ENCODE measurements around the gene MDK. TPM values are rescaled to one million over a fixed set of nuclear protein-coding genes. Genes with fewer than 3 reads are reported as not detected.

MDK gene
- total and polyA plus RNA-seq, 8 donors: 4.3 to 84.4 (median 21.9) TPM

DNA sequence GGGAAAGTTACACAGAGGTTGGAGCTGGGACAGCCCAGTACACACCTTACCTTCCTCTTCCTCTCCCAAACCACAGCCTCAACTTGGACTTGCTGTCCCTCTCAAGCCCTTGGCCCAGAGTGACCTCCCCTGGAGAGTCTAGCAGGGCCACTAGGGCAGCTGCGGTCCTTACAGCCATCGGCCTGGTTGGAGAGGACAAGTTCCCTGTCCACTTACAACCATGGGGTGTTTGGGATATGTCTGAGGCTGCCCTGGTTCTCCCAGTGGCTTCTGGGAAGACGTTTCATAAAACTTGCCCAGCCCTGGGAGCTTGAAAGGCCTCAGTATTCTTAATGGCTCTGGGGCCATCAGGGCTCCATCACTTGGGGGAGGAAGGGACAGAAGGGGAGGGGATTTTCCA lies 47.3 kb upstream of the MDK start:
- H3K4me1 ChIP-seq: peaks cover 0 to 12% (median 4%) of the 10 kb centered on the region in 3 donors
- H3K9me3 ChIP-seq: no peaks in the 10 kb centered on the region
- intact Hi-C loops (cut with DNase I): no loop called here
- DNase-seq (no peak), FAIRE-seq (no peak), ATAC-seq (no peak)
- 91 to 100% methylated on average over 3 of the region's 3 CpGs for WGBS, 2 donors
- peaks cover 0 to 3% (median 2%) of the 10 kb centered on the region in 4 donors for H3K27me3 ChIP-seq
- no peak overlapping the region for H3K27ac ChIP-seq
- no peaks in the 10 kb centered on the region for H3K36me3 ChIP-seq
- no peak overlapping the region for H3K4me3 ChIP-seq
- TF ChIP-seq, protein P1, sequence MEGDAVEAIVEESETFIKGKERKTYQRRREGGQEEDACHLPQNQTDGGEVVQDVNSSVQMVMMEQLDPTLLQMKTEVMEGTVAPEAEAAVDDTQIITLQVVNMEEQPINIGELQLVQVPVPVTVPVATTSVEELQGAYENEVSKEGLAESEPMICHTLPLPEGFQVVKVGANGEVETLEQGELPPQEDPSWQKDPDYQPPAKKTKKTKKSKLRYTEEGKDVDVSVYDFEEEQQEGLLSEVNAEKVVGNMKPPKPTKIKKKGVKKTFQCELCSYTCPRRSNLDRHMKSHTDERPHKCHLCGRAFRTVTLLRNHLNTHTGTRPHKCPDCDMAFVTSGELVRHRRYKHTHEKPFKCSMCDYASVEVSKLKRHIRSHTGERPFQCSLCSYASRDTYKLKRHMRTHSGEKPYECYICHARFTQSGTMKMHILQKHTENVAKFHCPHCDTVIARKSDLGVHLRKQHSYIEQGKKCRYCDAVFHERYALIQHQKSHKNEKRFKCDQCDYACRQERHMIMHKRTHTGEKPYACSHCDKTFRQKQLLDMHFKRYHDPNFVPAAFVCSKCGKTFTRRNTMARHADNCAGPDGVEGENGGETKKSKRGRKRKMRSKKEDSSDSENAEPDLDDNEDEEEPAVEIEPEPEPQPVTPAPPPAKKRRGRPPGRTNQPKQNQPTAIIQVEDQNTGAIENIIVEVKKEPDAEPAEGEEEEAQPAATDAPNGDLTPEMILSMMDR (IDR thresholded peaks at IDR 0.05): no peak

DNA sequence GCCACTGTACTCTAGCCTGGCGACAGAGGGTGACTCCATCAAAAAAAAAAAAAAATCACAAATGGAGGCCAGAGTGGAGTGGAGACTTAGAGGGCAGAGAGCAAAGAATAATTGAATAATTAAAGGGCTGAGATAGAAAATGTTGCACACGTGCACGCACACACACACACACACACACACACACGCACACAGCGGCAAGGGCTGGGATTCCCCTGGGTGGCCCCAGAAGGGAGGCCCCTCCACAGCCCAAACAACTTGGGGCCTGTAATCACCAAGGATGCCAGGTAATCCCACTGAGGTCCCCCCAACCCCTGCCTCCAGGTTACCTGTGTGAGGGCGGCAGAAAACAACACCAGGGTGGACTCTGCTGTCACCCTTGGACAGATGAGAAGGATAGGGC lies 46.2 kb upstream of the MDK start:
- ATAC-seq (no peak), DNase-seq (no peak), FAIRE-seq (no peak)
- H3K4me1 ChIP-seq: peaks cover 0 to 12% (median 4%) of the 10 kb centered on the region in 3 donors
- no peaks in the 10 kb centered on the region for H3K9me3 ChIP-seq
- no peaks in the 10 kb centered on the region for H3K36me3 ChIP-seq
- H3K27me3 ChIP-seq: peaks cover 0 to 3% (median 2%) of the 10 kb centered on the region in 4 donors
- H3K27ac ChIP-seq: no peak overlapping the region
- TF ChIP-seq, protein P1 (IDR thresholded peaks at IDR 0.05): no peak
- no peak overlapping the region for H3K4me3 ChIP-seq
- intact Hi-C loops (cut with DNase I): no loop called here
- WGBS, 2 donors: 94% methylated on average over 6 of the region's 6 CpGs

DNA sequence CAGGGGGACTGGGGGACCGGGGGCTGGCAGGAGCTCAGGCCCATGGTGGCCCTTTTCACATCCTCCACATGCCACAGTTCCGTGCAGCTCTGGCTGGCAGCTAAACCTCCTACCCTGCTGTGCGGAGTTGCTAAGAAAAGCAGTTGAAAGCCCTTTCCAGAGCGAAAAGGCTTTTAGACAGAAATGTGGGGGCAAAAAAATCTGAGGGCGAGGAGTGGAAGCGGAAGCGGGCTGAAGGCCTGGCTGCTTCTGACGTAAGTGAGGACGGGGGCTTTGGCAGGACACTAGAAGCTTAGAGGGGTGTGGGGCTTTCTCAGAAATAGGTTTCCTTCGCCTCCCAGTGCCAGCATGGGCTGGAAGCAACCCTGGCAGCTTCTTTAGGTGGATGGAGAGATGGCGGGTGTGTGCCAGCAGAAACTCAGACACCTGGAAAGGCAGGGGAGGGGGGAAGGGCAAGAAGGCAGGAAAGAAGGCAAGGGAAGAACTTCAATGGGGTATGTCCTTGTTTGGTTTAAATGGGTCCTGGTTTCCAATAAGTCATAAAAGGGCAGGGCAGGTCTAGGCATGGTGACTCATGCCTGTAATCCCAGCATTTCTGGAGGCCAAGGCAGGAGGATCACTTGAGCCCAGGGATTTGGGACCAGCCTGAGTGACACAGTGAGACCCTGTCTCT lies 45.4 kb upstream of the MDK start:
- peaks cover 0 to 12% (median 4%) of the 10 kb centered on the region in 3 donors for H3K4me1 ChIP-seq
- no peak overlapping the region for H3K27ac ChIP-seq
- intact Hi-C loops (cut with DNase I): no loop called here

GRCh38 chr11:46336563-46337180 lies 44.8 kb upstream of the MDK start:
- peaks cover 0 to 3% (median 2%) of the 10 kb centered on the region in 4 donors for H3K27me3 ChIP-seq
- no peak for DNase-seq
- no peaks in the 10 kb centered on the region for H3K36me3 ChIP-seq
- peak in 1 of 4 donors; percentile 12 for ATAC-seq
- TF ChIP-seq, protein P1 (IDR thresholded peaks at IDR 0.05): no peak
- no peaks in the 10 kb centered on the region for H3K9me3 ChIP-seq
- FAIRE-seq: no peak
- H3K4me3 ChIP-seq: no peak overlapping the region
- H3K27ac ChIP-seq: no peak overlapping the region
- intact Hi-C loops (cut with DNase I): no loop called here
- peaks cover 0 to 12% (median 4%) of the 10 kb centered on the region in 3 donors for H3K4me1 ChIP-seq
- 89 to 92% methylated on average over 12 of the region's 12 CpGs for WGBS, 2 donors

More for the DNA sequence above, 45.4 kb upstream of the MDK start:
- peaks cover 0 to 3% (median 2%) of the 10 kb centered on the region in 4 donors for H3K27me3 ChIP-seq
- TF ChIP-seq, protein P1 (IDR thresholded peaks at IDR 0.05): no peak
- no peak overlapping the region for H3K4me3 ChIP-seq
- H3K36me3 ChIP-seq: no peaks in the 10 kb centered on the region
- no peak for DNase-seq
- FAIRE-seq: no peak
- no peaks in the 10 kb centered on the region for H3K9me3 ChIP-seq
- no peak for ATAC-seq
- WGBS, 2 donors: 92% methylated on average over 11 of the region's 11 CpGs

All from pancreas (tissue), 10 donors.